Upper lobe of right lung (tissue), 1 donor: ENCODE results near the gene PCYT1A. TPM values are rescaled to one million over a fixed set of nuclear protein-coding genes. Genes with fewer than 3 reads are reported as not detected.

ENCODE experiments used
- ATAC-seq: fragments of 200-7000 bp; cut with Tn5 transposase; one replicate; pipeline ENCODE4 v1.9.1; 2020; ENCODE audit warnings: mild to moderate bottlenecking, moderate library complexity
- DNase-seq: peaks from one replicate; pipeline ENCODE4 v3.0.0-alpha.2; 2020
- H3K27ac ChIP-seq: fragments of 200-600 bp; one replicate; pipeline ENCODE4 v1.8.0; 2022
- H3K27me3 ChIP-seq: fragments of 200-600 bp; one replicate; pipeline ENCODE4 v1.8.0; 2022; ENCODE audit warnings: mild to moderate bottlenecking
- H3K36me3 ChIP-seq: fragments of 200-600 bp; one replicate; pipeline ENCODE4 v1.8.0; 2022
- H3K4me1 ChIP-seq: fragments of 200-600 bp; one replicate; pipeline ENCODE4 v1.8.0; 2022
- H3K4me3 ChIP-seq: fragments of 200-600 bp; one replicate; pipeline ENCODE4 v1.8.0; 2022; ENCODE audit warnings: mild to moderate bottlenecking
- H3K9me3 ChIP-seq: fragments of 200-600 bp; one replicate; pipeline ENCODE4 v1.8.0; 2022
- CTCF ChIP-seq: fragments of 200-600 bp; IDR thresholded peaks from one replicate; pipeline ENCODE4 v1.8.0; 2022; ENCODE audit warnings: antibody characterized with exemption
- intact Hi-C: fragments of 100-400 bp; cut with DNase I; formaldehyde crosslinking; loops from one replicate; pipeline ENCODE4 v1.11.0; 2022
- total RNA-seq: library from RNA; stranded (reverse); fragmentation: NEBNext Ultra II Directional; extraction: Animal tissue kit (Norgen Biotek cat#: 25700); gene quantifications from one replicate; pipeline ENCODE4 v1.2.1, GENCODE V29; 2021
- donor health status: DM: no; HTN: yes; CAD: no; lungs with severe emphysema.

Gene PCYT1A
- total RNA-seq, 1 donor from 2014 or later: 58.4 TPM

GRCh38 chr3:196198081-196198675 is 89.3 kb downstream of the PCYT1A start:
- no peaks in the 10 kb centered on the region for H3K27me3 ChIP-seq
- intact Hi-C loops: loop anchor here (10.0 kb wide), 1 partner anchor 133 kb away; no protein-coding TSS in a partner anchor
- no peak overlapping the region for H3K27ac ChIP-seq
- H3K9me3 ChIP-seq: no peaks in the 10 kb centered on the region
- no peak for DNase-seq
- TF ChIP-seq CTCF: no peak
- ATAC-seq: no peak
- peaks cover 21% of the 10 kb centered on the region for H3K4me1 ChIP-seq
- no peak overlapping the region for H3K4me3 ChIP-seq
- no peaks in the 10 kb centered on the region for H3K36me3 ChIP-seq

- Histone ChIP-seq H3K9me3 (no peaks in the 10 kb centered on the region), H3K36me3 (no peaks in the 10 kb centered on the region), H3K4me3 (no peak overlapping the region), H3K4me1 (peaks cover 14% of the 10 kb centered on the region), H3K27ac (no peak overlapping the region), H3K27me3 (no peaks in the 10 kb centered on the region)
- ATAC-seq: no peak
- TF ChIP-seq CTCF: no peak
- intact Hi-C loops: loop anchor here (10.0 kb wide), 1 partner anchor 133 kb away; no protein-coding TSS in a partner anchor
- no peak for DNase-seq
These were observed 90.0 kb downstream of the PCYT1A start for GRCh38 chr3:196197524-196197923.

GRCh38 chr3:196195664-196196265 is 91.8 kb downstream of the PCYT1A start:
- no peak for TF ChIP-seq CTCF
- Histone ChIP-seq H3K4me1 (peaks cover 21% of the 10 kb centered on the region), H3K27ac (no peak overlapping the region), H3K36me3 (no peaks in the 10 kb centered on the region), H3K27me3 (no peaks in the 10 kb centered on the region), H3K9me3 (no peaks in the 10 kb centered on the region), H3K4me3 (no peak overlapping the region)
- DNase-seq: no peak
- intact Hi-C loops: loop anchor here (10.0 kb wide), 1 partner anchor 131 kb away; no protein-coding TSS in a partner anchor
- no peak for ATAC-seq

GRCh38 chr3:196194542-196194915 is 93.0 kb downstream of the PCYT1A start:
- Histone ChIP-seq H3K27me3 (no peaks in the 10 kb centered on the region), H3K4me1 (peaks cover 21% of the 10 kb centered on the region), H3K9me3 (no peaks in the 10 kb centered on the region), H3K36me3 (no peaks in the 10 kb centered on the region), H3K4me3 (no peak overlapping the region), H3K27ac (peak overlapping the region; percentile 36)
- DNase-seq: no peak
- intact Hi-C loops: loop anchor here (10.0 kb wide), 1 partner anchor 130 kb away; no protein-coding TSS in a partner anchor
- no peak for ATAC-seq
- no peak for TF ChIP-seq CTCF

GRCh38 chr3:196193736-196194541 is 93.6 kb downstream of the PCYT1A start:
- DNase-seq (peak; percentile 84), ATAC-seq (peak; percentile 67)
- Histone ChIP-seq H3K4me3 (no peak overlapping the region), H3K27me3 (no peaks in the 10 kb centered on the region), H3K9me3 (no peaks in the 10 kb centered on the region), H3K4me1 (peaks cover 21% of the 10 kb centered on the region), H3K27ac (peak overlapping the region; percentile 80), H3K36me3 (no peaks in the 10 kb centered on the region)
- TF ChIP-seq CTCF: no peak
- intact Hi-C loops: loop anchor here (10.0 kb wide), 1 partner anchor 129 kb away; no protein-coding TSS in a partner anchor
